ENCODE measurements around the gene CMTM1. TPM values are rescaled to one million over a fixed set of nuclear protein-coding genes. Genes with fewer than 3 reads are reported as not detected.

CMTM1 gene
- total RNA-seq, 1 donor from 2014 or later: 8.4 TPM

GRCh38 chr16:66548868-66549267 lies 17.4 kb upstream of the CMTM1 start:
- no peaks in the 10 kb centered on the region for H3K27me3 Mint-ChIP-seq
- TF ChIP-seq CTCF (conservative IDR thresholded peaks at IDR 0.05): no peak
- peak overlapping the region; percentile 32 for H3K27ac Mint-ChIP-seq
- H3K4me3 Mint-ChIP-seq: peak overlapping the region; percentile 84
- peaks cover 4% of the 10 kb centered on the region for H3K9me3 Mint-ChIP-seq
- H3K36me3 Mint-ChIP-seq: peaks cover 18% of the 10 kb centered on the region
- H3K4me1 Mint-ChIP-seq (ENCODE audit: unreplicated experiment): peaks cover 44% of the 10 kb centered on the region
- no peak for DNase-seq (ENCODE audit: extremely low spot score, unreplicated experiment)

GRCh38 chr16:66549284-66550131 lies 16.7 kb upstream of the CMTM1 start, which contains the start of gene TK2:
TSS of gene TK2 (minus strand) at chr16:66550122. CDS start at chr16:66550061, 61 bp downstream.
- Mint-ChIP-seq H3K9me3 (peaks cover 4% of the 10 kb centered on the region), H3K27me3 (no peaks in the 10 kb centered on the region), H3K27ac (peak within 1 kb of the TSS; percentile 87), H3K36me3 (peaks cover 22% of the 10 kb centered on the region), H3K4me3 (peak within 1 kb of the TSS; percentile 90), H3K4me1 (ENCODE audit: unreplicated experiment) (peaks cover 48% of the 10 kb centered on the region)
- TF ChIP-seq CTCF (conservative IDR thresholded peaks at IDR 0.05): peak; percentile 37
- peak; percentile 82 for DNase-seq (ENCODE audit: extremely low spot score, unreplicated experiment)

GRCh38 chr16:66551348-66551759 lies 14.9 kb upstream of the CMTM1 start:
- Mint-ChIP-seq H3K27me3 (no peaks in the 10 kb centered on the region), H3K36me3 (peaks cover 25% of the 10 kb centered on the region), H3K4me1 (ENCODE audit: unreplicated experiment) (peaks cover 58% of the 10 kb centered on the region), H3K9me3 (peaks cover 4% of the 10 kb centered on the region), H3K4me3 (peak overlapping the region; percentile 94), H3K27ac (peak overlapping the region; percentile 88)
- no peak for DNase-seq (ENCODE audit: extremely low spot score, unreplicated experiment)
- TF ChIP-seq CTCF (conservative IDR thresholded peaks at IDR 0.05): peak; percentile 67

- Mint-ChIP-seq H3K4me3 (peak overlapping the region; percentile 94), H3K27me3 (no peaks in the 10 kb centered on the region), H3K9me3 (peaks cover 4% of the 10 kb centered on the region), H3K36me3 (peaks cover 25% of the 10 kb centered on the region), H3K4me1 (ENCODE audit: unreplicated experiment) (peaks cover 58% of the 10 kb centered on the region), H3K27ac (peak overlapping the region; percentile 88)
- no peak for TF ChIP-seq CTCF (conservative IDR thresholded peaks at IDR 0.05)
- DNase-seq (ENCODE audit: extremely low spot score, unreplicated experiment): no peak
These were observed 14.4 kb upstream of the CMTM1 start for GRCh38 chr16:66551788-66552285.

- no peak for TF ChIP-seq CTCF (conservative IDR thresholded peaks at IDR 0.05)
- Mint-ChIP-seq H3K4me1 (ENCODE audit: unreplicated experiment) (peaks cover 58% of the 10 kb centered on the region), H3K9me3 (peaks cover 4% of the 10 kb centered on the region), H3K27ac (peak within 1 kb of the TSS; percentile 88), H3K36me3 (peaks cover 24% of the 10 kb centered on the region), H3K27me3 (no peaks in the 10 kb centered on the region), H3K4me3 (peak within 1 kb of the TSS; percentile 94)
- DNase-seq (ENCODE audit: extremely low spot score, unreplicated experiment): peak; percentile 93
These were observed 13.7 kb upstream of the CMTM1 start, which contains the start of gene CKLF for GRCh38 chr16:66552286-66553177. TSS of gene CKLF (plus strand) at chr16:66552576. CDS start at chr16:66552716, 140 bp downstream.
